DND-41 (cell line): ENCODE results near the gene DHX38.

Experiments
- CTCF ChIP-seq: IDR thresholded peaks from 2 replicates; pipeline ENCODE4 v1.5.1; 2012; ENCODE audit warnings: borderline replicate concordance, low read length, moderate library complexity, mild to moderate bottlenecking; ENCODE audit not compliant: poor library complexity, severe bottlenecking; ENCODE audit errors: extremely low read depth
- EZH2 ChIP-seq: IDR thresholded peaks from 3 replicates; pipeline ENCODE4 v1.6.1; 2012; ENCODE audit warnings: borderline replicate concordance, low read depth, mild to moderate bottlenecking, moderate library complexity, low read length, inconsistent platforms; ENCODE audit not compliant: severe bottlenecking

GRCh38 chr16:72109300-72109699 is 15.7 kb downstream of the DHX38 start:
- TF ChIP-seq CTCF (no peak), EZH2 (no peak)
